GM12878 (cell line): ENCODE data around the gene DDX31. TPM values are rescaled to one million over a fixed set of nuclear protein-coding genes. Genes with fewer than 3 reads are reported as not detected.

Source experiments
- ATAC-seq: fragments of 200-7000 bp; cut with Tn5 transposase; 3 replicates; pipeline ENCODE4 v1.9.1; 2020; ENCODE audit warnings: mild to moderate bottlenecking, moderate library complexity
- BruUV-seq: library from RNA; stranded (reverse); fragments of 400-500 nt; replicated peaks from 2 replicates; lab custom pipeline; 2021; lab: Mats Ljungman, UMichigan
- CTCF ChIA-PET: fragments of 300-600 bp; sonication (Branson Sonifier 250); formaldehyde crosslinking; extraction: SDS; loops from one replicate; lab custom pipeline; 2021; ENCODE audit warnings: inconsistent platforms; lab: Yijun Ruan, JAX
- POLR2A ChIA-PET: fragments of 350-600 bp; formaldehyde crosslinking; extraction: SDS; loops from one replicate; lab custom pipeline; 2021; ENCODE audit warnings: inconsistent platforms; lab: Charles Lee
- RAD21 ChIA-PET: fragments of 300-600 bp; sonication (Branson Sonifier 250); formaldehyde crosslinking; loops from one replicate; lab custom pipeline; 2023; ENCODE audit warnings: antibody characterized with exemption; ENCODE audit not compliant: unreplicated experiment; lab: Charles Lee
- SMC1A ChIA-PET: fragments of 300-600 bp; sonication (Branson Sonifier 250); formaldehyde crosslinking; loops from one replicate; lab custom pipeline; 2023; ENCODE audit not compliant: unreplicated experiment, uncharacterized antibody; lab: Charles Lee
- DNase-seq: peaks from one replicate; pipeline ENCODE4 v3.0.0-alpha.2; 2011; ENCODE audit warnings: low read depth, low spot score
- FAIRE-seq: peaks from 3 replicates; lab custom pipeline; 2011; peaks lifted over from hg19 to GRCh38; lab: Jason Lieb, UNC
- H2AFZ ChIP-seq: 2 replicates; pipeline ENCODE4 v1.6.0; 2011; ENCODE audit warnings: low read depth, low read length, control low read depth; ENCODE audit not compliant: control insufficient read depth
- H3K27ac ChIP-seq: 2 replicates; pipeline ENCODE4 v1.5.1; 2011; ENCODE audit warnings: control low read depth; ENCODE audit not compliant: control insufficient read depth, insufficient read depth
- H3K27me3 ChIP-seq, 2 experiments: replicated peaks in 1 of 2; 2 replicates each; pipeline versions ENCODE4 v1.6.0 to v1.6.1; 2011; ENCODE audit warnings: low read length in 1 of 2; ENCODE audit not compliant: control insufficient read depth in 2 of 2, insufficient read depth in 2 of 2
- H3K36me3 ChIP-seq, 2 experiments: 2 replicates each; pipeline ENCODE4 v1.5.1; 2011; ENCODE audit warnings: low read length in 1 of 2; ENCODE audit not compliant: control insufficient read depth in 2 of 2, insufficient read depth in 2 of 2
- H3K4me1 ChIP-seq: 2 replicates; pipeline ENCODE4 v1.6.1; 2011; ENCODE audit warnings: mild to moderate bottlenecking, low read length, moderate library complexity, mixed read lengths; ENCODE audit not compliant: control insufficient read depth, insufficient read depth
- H3K4me2 ChIP-seq: 2 replicates; pipeline ENCODE4 v1.6.0; 2011; ENCODE audit warnings: control low read depth; ENCODE audit not compliant: control insufficient read depth, insufficient read depth
- H3K4me3 ChIP-seq: fragments of 200-600 bp; sonication (generic); 2 replicates; pipeline ENCODE4 v1.5.1; 2016
- H3K79me2 ChIP-seq: 2 replicates; pipeline ENCODE4 v1.6.0; 2011; ENCODE audit warnings: low read length; ENCODE audit not compliant: control insufficient read depth, insufficient read depth
- H3K9ac ChIP-seq: 2 replicates; pipeline ENCODE4 v1.8.0; 2011; ENCODE audit warnings: low read length, control low read depth, mixed read lengths; ENCODE audit not compliant: control insufficient read depth, insufficient read depth
- H3K9me3 ChIP-seq: replicated peaks from 3 replicates; pipeline ENCODE4 v1.5.1; 2011; ENCODE audit warnings: mild to moderate bottlenecking, low read length; ENCODE audit not compliant: control insufficient read depth, insufficient read depth
- H4K20me1 ChIP-seq: 2 replicates; pipeline ENCODE4 v1.6.0; 2011; ENCODE audit not compliant: control insufficient read depth, insufficient read depth
- ASH2L ChIP-seq: fragments of 300-600, 200-600 bp; sonication (generic); IDR thresholded peaks from 2 replicates; pipeline ENCODE4 v1.6.1; 2017; ENCODE audit warnings: low read depth, mild to moderate bottlenecking, borderline replicate concordance
- ATF3 ChIP-seq: IDR thresholded peaks from 2 replicates; pipeline ENCODE4 v1.6.1; 2011; ENCODE audit warnings: low read depth, mild to moderate bottlenecking, low read length, moderate library complexity, borderline replicate concordance; ENCODE audit errors: extremely low read depth
- BCL3 ChIP-seq: IDR thresholded peaks from 2 replicates; pipeline ENCODE4 v1.6.1; 2011; ENCODE audit warnings: borderline replicate concordance, low read depth, mild to moderate bottlenecking, moderate library complexity, low read length; ENCODE audit not compliant: insufficient read depth, poor library complexity, severe bottlenecking
- CBX3 ChIP-seq: fragments of 200-600 bp; sonication (generic); IDR thresholded peaks from 2 replicates; pipeline ENCODE4 v1.6.1; 2016; ENCODE audit warnings: low read depth, borderline replicate concordance
- CEBPB ChIP-seq, 2 experiments: fragments of 150-350 bp in 1 of 2; IDR thresholded peaks; 2 replicates each; pipeline ENCODE4 v1.6.1; 2012 to 2014; ENCODE audit warnings: low read depth in 2 of 2, low read length in 2 of 2, borderline replicate concordance in 1 of 2, inconsistent platforms in 1 of 2
- CHD2 ChIP-seq: IDR thresholded peaks from 2 replicates; pipeline ENCODE4 v1.6.1; 2011; ENCODE audit warnings: low read depth, low read length, improper control_type of control experiment, borderline replicate concordance
- CREB1 ChIP-seq: IDR thresholded peaks from 2 replicates; pipeline ENCODE4 v1.6.1; 2012; ENCODE audit warnings: low read depth, mild to moderate bottlenecking, inconsistent platforms
- CREM ChIP-seq: IDR thresholded peaks from 2 replicates; pipeline ENCODE4 v1.6.1; 2014; ENCODE audit warnings: antibody characterized with exemption, low read depth
- DPF2 ChIP-seq: fragments of 450-650 bp; IDR thresholded peaks from 2 replicates; pipeline ENCODE4 v1.6.1; 2017; ENCODE audit warnings: mild to moderate bottlenecking
- EZH2 ChIP-seq: IDR thresholded peaks from 2 replicates; pipeline ENCODE4 v1.6.1; 2012; ENCODE audit warnings: low read depth, mild to moderate bottlenecking, control low read depth, inconsistent platforms, low read length, borderline replicate concordance; ENCODE audit not compliant: control insufficient read depth
- HCFC1 ChIP-seq: fragments of 150-350 bp; IDR thresholded peaks from 2 replicates; pipeline ENCODE4 v1.6.1; 2014; ENCODE audit warnings: low read length
- IRF5 ChIP-seq: fragments of 450-650 bp; IDR thresholded peaks from 2 replicates; pipeline ENCODE4 v1.6.1; 2017; ENCODE audit warnings: borderline replicate concordance
- MLLT1 ChIP-seq: fragments of 450-650 bp; IDR thresholded peaks from 2 replicates; pipeline ENCODE4 v1.6.1; 2016; ENCODE audit warnings: mild to moderate bottlenecking
- WRNIP1 ChIP-seq: IDR thresholded peaks from 2 replicates; pipeline ENCODE4 v1.6.1; 2011; ENCODE audit warnings: low read depth, low read length, improper control_type of control experiment, borderline replicate concordance
- WGBS: methylation state at CpG from one replicate; pipeline ENCODE4 v1.1.6; 2016; ENCODE audit warnings: low lambda C conversion rate; ENCODE audit not compliant: insufficient replicate concordance, insufficient coverage; ENCODE audit errors: missing lambda C conversion rate; 5-methylcytosine and 5-hydroxymethylcytosine counted together
- in situ Hi-C: fragments of 300-500 bp; cut with MboI; formaldehyde crosslinking; loops from 9 replicates; pipeline ENCODE4 v1.14.3; 2018; ENCODE audit warnings: mixed read lengths
- intact Hi-C: fragments of 100-400 bp; cut with micrococcal nuclease; formaldehyde crosslinking; loops from one replicate; pipeline ENCODE4 v1.14.2; 2022; ENCODE audit not compliant: unreplicated experiment
- polyA plus RNA-seq, 11 experiments: library from polyadenylated mRNA; depleted of rRNA in 4 of 11; unstranded in 6 of 11; stranded (reverse) in 5 of 11; fragments of >200 nt; fragmentation: Nextera tagmentation in 4 of 11; fragmentation: Illumina TruSeq in 1 of 11; extraction: Ambion mirVana in 4 of 11; extraction: Trizol in 1 of 11; gene quantifications; 1 replicate in 1 of 11; 2 replicates in 10 of 11; pipeline versions ENCODE4 v1.2.1 to v1.2.3, GENCODE V29; 2011 to 2016; ENCODE audit warnings: inconsistent platforms in 2 of 11, missing spikeins in 2 of 11, low read depth in 1 of 11
- total RNA-seq, 4 experiments: library from RNA; depleted of rRNA in 3 of 4; stranded (reverse); fragments of >200 nt in 3 of 4; fragmentation: Illumina TruSeq in 1 of 4; extraction: Trizol in 1 of 4; gene quantifications; 2 replicates each; pipeline versions ENCODE4 v1.2.1 to v1.2.3, GENCODE V29; 2013 to 2021

The DDX31 gene
- total and polyA plus RNA-seq, 10 of the 15 experiments (the other 5 are each of a cell fraction or from before 2014, with no cell fraction given): 12.1 to 30.8 (median 20.8) TPM

GRCh38 chr9:132548751-132549640 is 120.8 kb downstream of the DDX31 start:
- SMC1A ChIA-PET: no interaction called here
- TF ChIP-seq ATF3: no peak
- TF ChIP-seq EZH2: no peak
- no peak for TF ChIP-seq WRNIP1
- TF ChIP-seq IRF5: no peak
- no peak for TF ChIP-seq HCFC1
- TF ChIP-seq CREM: no peak
- TF ChIP-seq CEBPB (IDR thresholded peaks at IDR 0.05; ENCODE audit: borderline replicate concordance in 1 of 2, low read depth in 2 of 2, low read length in 2 of 2): no peak
- TF ChIP-seq BCL3: no peak
- TF ChIP-seq CBX3: no peak
- no peak for TF ChIP-seq MLLT1
- TF ChIP-seq ASH2L: no peak
- TF ChIP-seq DPF2: no peak
- TF ChIP-seq CREB1: no peak
- TF ChIP-seq CHD2: no peak

More at GRCh38 chr9:132548751-132549640, 120.8 kb downstream of the DDX31 start:
- H3K9me3 ChIP-seq: no peaks in the 10 kb centered on the region
- H3K27me3 ChIP-seq: no peaks in the 10 kb centered on the region; a peak in 2 of 4 replicates
- FAIRE-seq (no peak), ATAC-seq (no peak), DNase-seq (no peak)
- H4K20me1 ChIP-seq: no peaks in the 10 kb centered on the region
- H3K4me1 ChIP-seq: no peaks in the 10 kb centered on the region
- in situ Hi-C loops: no loop called here
- no peaks in the 10 kb centered on the region for H3K79me2 ChIP-seq
- ChIA-PET RAD21 (no interaction called here), POLR2A (no interaction called here), CTCF (interaction anchor here (2.1 kb wide), 1 partner anchor 353 kb away, joined by 5 read pairs; no protein-coding TSS in a partner anchor)
- H3K27ac ChIP-seq: no peak overlapping the region
- no peak overlapping the region for H2AFZ ChIP-seq
- no peak overlapping the region for H3K4me3 ChIP-seq
- H3K36me3 ChIP-seq: no peaks in the 10 kb centered on the region
- H3K9ac ChIP-seq: no peak overlapping the region
- intact Hi-C loops: no loop called here
- WGBS: 44% methylated on average over 16 of the region's 17 CpGs
- no peak overlapping the region for H3K4me2 ChIP-seq
- BruUV-seq: no TSS peak
